PC-9 (cell line): ENCODE measurements around the gene TMEM132C. TPM values are rescaled to one million over a fixed set of nuclear protein-coding genes. Genes with fewer than 3 reads are reported as not detected.

Experiments
- BruUV-seq: library from RNA; stranded (reverse); fragments of 400-500 nt; replicated peaks from 2 replicates; lab custom pipeline; 2021; lab: Mats Ljungman, UMichigan
- CTCF ChIA-PET: fragments of 300-600 bp; sonication (Branson Sonifier 250); formaldehyde crosslinking; loops from one replicate; lab custom pipeline; 2022; ENCODE audit warnings: antibody characterized with exemption; lab: Charles Lee
- POLR2A ChIA-PET: fragments of 300-600 bp; sonication (Branson Sonifier 250); formaldehyde crosslinking; loops from one replicate; lab custom pipeline; 2022; ENCODE audit warnings: antibody characterized with exemption; ENCODE audit not compliant: unreplicated experiment; lab: Charles Lee
- DNase-seq, 2 experiments: peaks; one replicate each; pipeline versions ENCODE4 v3.0.0 to v3.0.0-alpha.2; 2015 to 2022; ENCODE audit warnings: mixed read lengths in 1 of 2
- H2AFZ ChIP-seq: fragments of 200-600 bp; sonication (generic); 2 replicates; pipeline ENCODE4 v1.8.1; 2017; ENCODE audit warnings: antibody characterized with exemption
- H3F3A ChIP-seq: fragments of 200-600 bp; sonication (generic); 2 replicates; pipeline ENCODE4 v1.8.1; 2017; ENCODE audit warnings: antibody characterized with exemption, mild to moderate bottlenecking, low read depth; ENCODE audit not compliant: insufficient read depth
- H3K27ac ChIP-seq: fragments of 200-600 bp; sonication (generic); 2 replicates; pipeline ENCODE4 v1.6.1; 2016; ENCODE audit warnings: mixed run types
- H3K27me3 ChIP-seq: fragments of 200-600 bp; sonication (generic); 2 replicates; pipeline ENCODE4 v1.6.1; 2016; ENCODE audit warnings: low read depth, mixed run types; ENCODE audit not compliant: insufficient read depth
- H3K36me3 ChIP-seq: fragments of 200-600 bp; sonication (generic); 2 replicates; pipeline ENCODE4 v1.6.1; 2016; ENCODE audit warnings: low read depth, mixed run types
- H3K4me1 ChIP-seq: fragments of 200-600 bp; sonication (generic); replicated peaks from 2 replicates; pipeline ENCODE4 v1.6.1; 2016; ENCODE audit warnings: mixed run types; ENCODE audit not compliant: insufficient read depth
- H3K4me2 ChIP-seq: fragments of 200-600 bp; sonication (generic); 2 replicates; pipeline ENCODE4 v1.6.1; 2017; ENCODE audit warnings: mixed run types
- H3K4me3 ChIP-seq: fragments of 200-600 bp; sonication (generic); 2 replicates; pipeline ENCODE4 v1.6.1; 2016; ENCODE audit warnings: mixed run types
- H3K79me2 ChIP-seq: fragments of 200-600 bp; sonication (generic); 2 replicates; pipeline ENCODE4 v1.6.1; 2017; ENCODE audit warnings: low read depth, mixed run types
- H3K9me2 ChIP-seq: fragments of 200-600 bp; sonication (generic); 2 replicates; pipeline ENCODE4 v1.8.1; 2017; ENCODE audit warnings: mild to moderate bottlenecking; ENCODE audit not compliant: insufficient read depth
- H3K9me3 ChIP-seq: fragments of 200-600 bp; sonication (generic); 2 replicates; pipeline ENCODE4 v1.8.1; 2016; ENCODE audit warnings: low read depth; ENCODE audit not compliant: insufficient read depth
- H4K20me1 ChIP-seq: fragments of 200-600 bp; sonication (generic); 2 replicates; pipeline ENCODE4 v1.8.1; 2017; ENCODE audit not compliant: insufficient read depth
- EZH2 ChIP-seq: fragments of 200-600 bp; sonication (generic); IDR thresholded peaks from 2 replicates; pipeline ENCODE4 v1.8.0; 2017; ENCODE audit warnings: antibody characterized with exemption, low read depth
- intact Hi-C: fragments of 100-400 bp; cut with micrococcal nuclease; formaldehyde crosslinking; loops from one replicate; pipeline ENCODE4 v1.10.0; 2022; ENCODE audit not compliant: unreplicated experiment
- total RNA-seq: library from RNA; stranded (reverse); gene quantifications from 2 replicates; pipeline ENCODE4 v1.2.3, GENCODE V29; 2021
- TF ChIP-seq, protein P1 (sequence below): fragments of 200-600 bp; sonication (generic); conservative IDR thresholded peaks from 2 replicates; pipeline ENCODE4 v1.6.1; 2017; ENCODE audit warnings: mixed run types, antibody characterized with exemption, mild to moderate bottlenecking, moderate library complexity

The TMEM132C gene
- total RNA-seq, 1 experiment from 2014 or later, result not detected

DNA sequence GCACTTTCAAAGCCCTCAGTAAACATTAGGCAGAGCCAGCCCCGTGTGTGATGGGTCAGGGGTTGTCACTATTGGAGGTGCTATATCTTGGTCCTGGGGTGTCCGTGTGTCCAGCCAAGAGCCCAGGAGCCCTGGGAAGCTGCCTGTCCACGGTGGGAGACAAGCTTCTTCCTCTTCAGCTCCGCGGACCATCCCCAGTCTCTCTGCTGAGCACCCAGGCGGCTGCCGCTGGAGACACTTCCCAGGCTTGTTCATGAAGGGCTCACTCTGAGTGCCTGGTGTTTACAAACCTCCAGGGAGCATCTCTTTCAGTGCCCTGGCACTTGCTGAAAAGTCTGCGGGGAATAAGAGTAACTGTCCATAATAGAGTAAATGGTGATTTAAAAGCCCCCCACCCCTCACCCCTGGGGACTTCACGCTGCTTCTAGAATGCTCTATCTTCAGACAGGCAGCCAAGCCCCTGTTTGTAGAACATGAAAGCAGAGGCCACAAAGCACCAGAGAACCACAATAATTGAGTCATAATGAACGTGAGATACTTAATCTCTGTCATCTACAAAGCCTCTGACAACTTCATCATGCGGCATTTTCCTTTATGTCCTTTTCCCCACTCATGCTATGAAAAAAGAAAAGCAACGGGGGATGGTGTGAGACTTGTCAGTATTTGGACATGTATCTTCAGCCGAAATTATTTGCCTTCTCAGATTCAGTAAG lies 178.6 kb downstream of the TMEM132C start:
- H3K27ac ChIP-seq, result no peak overlapping the region
- H3K4me3 ChIP-seq, result no peak overlapping the region
- no peaks in the 10 kb centered on the region for H3F3A ChIP-seq
- H2AFZ ChIP-seq, result no peak overlapping the region
- CTCF ChIA-PET, result no interaction called here
- H3K4me2 ChIP-seq, result no peak overlapping the region
- POLR2A ChIA-PET, result no interaction called here
- no peak for TF ChIP-seq EZH2
- TF ChIP-seq, protein P1, sequence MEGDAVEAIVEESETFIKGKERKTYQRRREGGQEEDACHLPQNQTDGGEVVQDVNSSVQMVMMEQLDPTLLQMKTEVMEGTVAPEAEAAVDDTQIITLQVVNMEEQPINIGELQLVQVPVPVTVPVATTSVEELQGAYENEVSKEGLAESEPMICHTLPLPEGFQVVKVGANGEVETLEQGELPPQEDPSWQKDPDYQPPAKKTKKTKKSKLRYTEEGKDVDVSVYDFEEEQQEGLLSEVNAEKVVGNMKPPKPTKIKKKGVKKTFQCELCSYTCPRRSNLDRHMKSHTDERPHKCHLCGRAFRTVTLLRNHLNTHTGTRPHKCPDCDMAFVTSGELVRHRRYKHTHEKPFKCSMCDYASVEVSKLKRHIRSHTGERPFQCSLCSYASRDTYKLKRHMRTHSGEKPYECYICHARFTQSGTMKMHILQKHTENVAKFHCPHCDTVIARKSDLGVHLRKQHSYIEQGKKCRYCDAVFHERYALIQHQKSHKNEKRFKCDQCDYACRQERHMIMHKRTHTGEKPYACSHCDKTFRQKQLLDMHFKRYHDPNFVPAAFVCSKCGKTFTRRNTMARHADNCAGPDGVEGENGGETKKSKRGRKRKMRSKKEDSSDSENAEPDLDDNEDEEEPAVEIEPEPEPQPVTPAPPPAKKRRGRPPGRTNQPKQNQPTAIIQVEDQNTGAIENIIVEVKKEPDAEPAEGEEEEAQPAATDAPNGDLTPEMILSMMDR, result no peak
- H3K27me3 ChIP-seq, result peaks cover 25% of the 10 kb centered on the region; the same call in 1 of the 2 replicates
- DNase-seq, result no peak
- H3K9me2 ChIP-seq, result no peaks in the 10 kb centered on the region
- H4K20me1 ChIP-seq, result no peaks in the 10 kb centered on the region
- no peaks in the 10 kb centered on the region for H3K4me1 ChIP-seq
- intact Hi-C loops, result no loop called here
- no peaks in the 10 kb centered on the region for H3K9me3 ChIP-seq
- no TSS peak for BruUV-seq
- no peaks in the 10 kb centered on the region for H3K79me2 ChIP-seq
- no peaks in the 10 kb centered on the region for H3K36me3 ChIP-seq

DNA sequence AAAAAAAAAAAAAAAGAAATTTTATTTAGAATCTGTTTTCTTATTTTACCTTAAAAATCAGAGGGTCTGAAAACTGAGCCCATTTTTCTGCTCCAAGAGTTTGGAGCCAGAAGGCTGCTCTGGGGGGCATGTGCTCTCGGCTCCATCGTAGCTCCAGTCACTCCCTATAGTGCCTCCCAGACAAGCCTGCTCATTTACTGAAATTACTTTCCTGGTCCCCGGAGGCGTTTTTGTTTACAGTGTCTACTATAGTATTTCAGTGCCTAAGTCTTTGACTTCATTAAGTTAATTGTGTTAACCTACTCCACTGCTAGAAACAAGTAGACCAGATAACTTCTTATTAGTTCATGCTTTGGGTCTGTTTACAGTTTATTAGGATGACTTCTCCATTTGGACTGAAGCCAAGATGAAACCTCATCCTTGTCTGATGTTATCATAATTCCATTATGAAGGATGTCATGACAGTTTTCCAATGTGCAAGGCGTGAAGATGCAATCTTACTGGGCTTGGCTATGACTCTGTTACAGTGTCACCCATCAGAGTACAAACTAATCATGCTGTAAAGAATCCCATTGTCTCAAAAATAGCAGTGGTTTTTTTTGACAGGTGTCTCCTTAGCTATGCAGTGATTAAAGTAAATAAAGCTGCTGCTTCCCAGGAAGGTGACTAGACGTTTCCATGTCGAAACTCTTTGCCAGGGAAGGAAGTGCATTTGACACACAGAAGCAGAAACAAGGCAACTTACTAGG lies 182.3 kb downstream of the TMEM132C start:
- peak in 1 of 2 experiments; percentile 39 for DNase-seq
- Histone ChIP-seq H3K79me2 (no peaks in the 10 kb centered on the region), H3K36me3 (no peaks in the 10 kb centered on the region), H3K27ac (no peak overlapping the region), H3K27me3 (peaks cover 30% of the 10 kb centered on the region; the same call in 1 of the 2 replicates), H3K4me1 (no peaks in the 10 kb centered on the region), H3K9me3 (no peaks in the 10 kb centered on the region), H3K4me2 (no peak overlapping the region), H2AFZ (no peak overlapping the region), H4K20me1 (no peaks in the 10 kb centered on the region), H3K4me3 (no peak overlapping the region), H3F3A (no peaks in the 10 kb centered on the region), H3K9me2 (no peaks in the 10 kb centered on the region)
- ChIA-PET POLR2A (no interaction called here), CTCF (no interaction called here)
- BruUV-seq, result no TSS peak
- TF ChIP-seq, protein P1, result no peak
- TF ChIP-seq EZH2, result no peak
- intact Hi-C loops, result no loop called here

DNA sequence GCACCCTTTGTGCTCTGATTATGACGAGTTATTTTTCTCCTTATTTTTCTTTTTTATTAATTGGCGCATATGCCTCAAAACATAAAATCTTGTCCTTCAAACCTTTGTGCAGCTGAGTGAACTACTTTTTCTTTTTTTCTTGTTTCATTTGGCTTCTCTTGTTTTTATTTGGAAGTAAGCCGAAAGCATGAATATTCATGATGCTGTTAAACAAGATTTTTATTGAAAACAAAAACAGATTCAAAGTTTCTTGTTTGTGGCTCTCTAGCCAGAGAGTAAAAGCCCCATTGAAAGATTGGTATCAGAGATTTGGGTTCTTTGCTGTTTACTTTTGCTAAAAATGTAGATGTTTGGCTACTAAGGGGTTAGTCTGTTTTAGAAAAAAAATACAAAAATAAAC lies 183.8 kb downstream of the TMEM132C start:
- BruUV-seq, result no TSS peak

More for the DNA sequence above, 183.8 kb downstream of the TMEM132C start:
- POLR2A ChIA-PET, result no interaction called here
- no peak for TF ChIP-seq EZH2
- TF ChIP-seq, protein P1, result no peak
- H3K27ac ChIP-seq, result no peak overlapping the region
- no peaks in the 10 kb centered on the region for H4K20me1 ChIP-seq
- no peaks in the 10 kb centered on the region for H3F3A ChIP-seq
- H3K79me2 ChIP-seq, result no peaks in the 10 kb centered on the region
- no peak overlapping the region for H3K4me2 ChIP-seq
- H3K4me3 ChIP-seq, result no peak overlapping the region
- H3K4me1 ChIP-seq, result no peaks in the 10 kb centered on the region
- H3K36me3 ChIP-seq, result no peaks in the 10 kb centered on the region
- H3K27me3 ChIP-seq, result peaks cover 31% of the 10 kb centered on the region
- no peaks in the 10 kb centered on the region for H3K9me3 ChIP-seq
- CTCF ChIA-PET, result no interaction called here
- no peaks in the 10 kb centered on the region for H3K9me2 ChIP-seq
- no peak for DNase-seq
- no peak overlapping the region for H2AFZ ChIP-seq
- intact Hi-C loops, result no loop called here
